GM19099 (cell line): ENCODE results near the gene POLR1E.

Experiments used
- POLR2A ChIP-seq: IDR thresholded peaks from 3 replicates; pipeline ENCODE4 v1.6.1; 2011; ENCODE audit warnings: low read depth; ENCODE audit not compliant: insufficient read length; ENCODE audit errors: extremely low read depth

Gene POLR1E

DNA sequence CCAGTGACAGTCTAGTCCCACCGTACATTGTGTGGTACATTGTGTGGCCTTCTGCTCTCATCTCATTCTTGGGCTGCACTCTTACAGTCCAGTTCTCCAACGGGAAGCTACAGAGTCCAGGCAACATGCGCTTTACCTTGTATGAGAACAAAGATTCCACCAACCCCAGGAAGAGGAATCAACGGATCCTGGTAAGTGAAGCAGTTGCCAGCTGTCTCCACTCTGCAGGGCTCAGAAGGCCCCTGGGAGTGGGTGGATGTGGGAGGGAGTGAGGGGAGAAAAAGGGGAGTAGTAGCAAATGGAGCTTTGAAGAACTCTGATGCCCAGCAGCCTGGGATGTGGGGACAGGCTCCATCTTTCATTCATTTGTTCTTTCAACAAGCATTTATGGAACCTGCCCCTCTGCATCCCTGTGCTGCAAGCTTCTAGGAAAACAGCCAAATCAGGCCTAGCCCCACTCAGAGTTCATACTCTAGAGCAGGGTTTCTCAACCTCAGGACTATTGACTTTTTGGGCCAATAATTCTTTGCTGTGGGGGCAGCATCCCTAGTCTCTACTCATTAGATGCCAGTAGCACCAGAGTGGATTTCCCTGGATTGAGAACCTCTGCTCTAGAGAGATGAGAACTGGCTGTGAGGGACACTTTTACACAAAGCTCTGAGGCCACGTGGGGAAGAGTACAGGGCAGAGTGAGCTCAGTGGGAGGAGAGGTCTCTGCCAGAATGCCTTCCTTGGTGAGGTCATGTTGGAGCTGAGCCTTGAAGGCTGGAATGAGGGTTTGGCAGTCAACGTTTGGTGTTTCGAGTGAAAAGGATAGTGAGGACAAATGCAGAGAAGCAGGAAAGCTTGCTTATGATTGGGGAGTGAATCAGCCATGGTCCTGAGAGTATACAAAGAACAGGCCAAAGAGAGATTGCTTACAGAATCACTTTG lies 1.1 kb downstream of the POLR1E start:
- TF ChIP-seq POLR2A: no peak

DNA sequence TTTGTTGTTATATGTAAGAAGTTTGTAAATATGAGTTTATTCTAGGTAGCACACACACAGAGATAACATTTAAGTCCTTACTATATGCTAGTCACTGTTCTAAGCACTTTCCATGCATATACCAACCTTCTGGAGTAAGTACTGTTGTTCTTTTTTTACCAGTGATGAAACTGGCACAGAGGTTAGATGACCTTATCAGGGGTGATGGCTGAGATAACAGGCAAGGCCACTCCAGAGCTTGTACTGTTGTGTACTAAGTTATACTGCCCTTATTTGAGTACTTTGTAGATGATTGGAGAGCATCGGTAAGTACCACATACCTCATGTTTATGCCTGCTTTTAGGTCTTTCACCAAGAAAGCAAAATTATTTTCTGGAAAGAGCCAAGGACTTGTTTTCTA lies 6.2 kb downstream of the POLR1E start:
- TF ChIP-seq POLR2A: no peak

DNA sequence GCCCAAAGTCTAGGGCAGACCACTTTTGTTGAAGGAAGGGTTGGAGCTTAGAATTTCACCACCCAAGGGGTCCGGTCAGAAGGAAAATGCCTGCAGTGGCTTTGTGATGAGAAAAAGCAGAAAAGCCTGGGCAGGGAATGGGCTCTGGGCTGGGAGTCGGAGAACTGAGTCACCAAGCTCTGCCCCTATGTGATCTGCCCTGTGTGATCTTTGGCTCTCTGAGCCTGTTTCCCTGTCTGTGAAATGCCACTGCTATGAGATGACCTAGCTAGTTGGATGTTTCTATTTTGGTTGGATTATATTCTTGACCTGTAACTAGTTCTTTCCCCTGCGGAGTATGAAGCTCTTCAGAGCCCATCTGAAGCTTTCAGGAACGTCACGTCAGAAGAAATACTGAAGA lies 9.8 kb downstream of the POLR1E start:
- TF ChIP-seq POLR2A: no peak

DNA sequence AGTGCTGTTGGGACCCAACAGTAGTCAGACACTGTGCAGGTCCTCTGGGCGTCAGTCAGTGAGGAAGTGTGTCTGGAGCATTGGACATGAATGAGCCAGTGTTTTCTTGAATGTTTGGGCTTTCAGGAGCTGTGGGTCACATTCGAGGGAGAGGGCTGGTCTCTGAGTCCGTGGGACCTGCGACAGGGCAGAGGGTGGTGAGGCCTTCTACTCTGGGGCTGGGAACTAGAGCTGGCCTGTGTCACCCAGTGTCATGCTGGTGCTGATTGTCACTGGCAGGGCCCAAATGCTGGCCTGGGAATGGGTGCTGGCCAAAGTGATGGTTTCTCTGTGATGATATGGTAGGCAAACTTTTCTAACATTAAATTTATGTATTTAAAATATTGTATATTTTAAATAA lies 10.3 kb downstream of the POLR1E start:
- TF ChIP-seq POLR2A: no peak

DNA sequence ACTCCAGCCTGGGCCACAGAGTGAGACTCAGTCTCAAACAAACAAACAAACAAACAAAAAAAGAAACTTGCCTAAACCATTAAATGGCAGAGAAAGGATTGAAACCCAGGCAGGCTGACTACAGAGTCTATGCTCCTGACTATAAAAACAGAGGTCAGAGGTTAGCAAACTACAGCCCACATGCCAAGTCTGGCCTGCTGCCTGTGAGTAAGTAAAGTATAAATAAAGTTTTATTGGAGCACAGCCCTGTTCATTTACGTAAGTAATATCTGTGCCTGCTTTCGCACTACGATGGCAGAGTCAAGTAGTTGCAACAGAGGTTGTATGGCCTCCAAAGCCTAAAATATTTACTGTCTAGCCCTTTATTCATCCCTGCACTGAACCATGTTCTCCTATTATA lies 11.6 kb downstream of the POLR1E start:
- TF ChIP-seq POLR2A: no peak

DNA sequence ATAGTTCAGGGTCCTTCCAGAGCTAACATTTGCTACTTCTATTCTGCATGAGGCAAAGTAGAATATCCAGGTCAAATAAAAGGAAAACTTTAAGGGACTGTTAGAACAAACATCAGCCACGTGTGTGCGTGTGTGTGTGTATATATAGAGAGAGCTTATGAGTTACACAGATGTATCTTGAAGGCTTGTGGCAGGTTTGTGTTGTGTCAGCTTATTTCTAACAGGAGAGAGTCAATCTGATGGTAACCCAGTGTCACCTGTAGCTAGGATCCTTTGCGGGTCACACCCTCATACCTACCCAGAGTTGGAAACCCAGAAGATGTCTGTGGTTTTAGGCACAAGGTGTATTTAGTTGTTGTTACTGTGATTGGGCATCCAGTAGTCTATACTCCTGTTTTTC lies 12.7 kb downstream of the POLR1E start:
- no peak for TF ChIP-seq POLR2A

DNA sequence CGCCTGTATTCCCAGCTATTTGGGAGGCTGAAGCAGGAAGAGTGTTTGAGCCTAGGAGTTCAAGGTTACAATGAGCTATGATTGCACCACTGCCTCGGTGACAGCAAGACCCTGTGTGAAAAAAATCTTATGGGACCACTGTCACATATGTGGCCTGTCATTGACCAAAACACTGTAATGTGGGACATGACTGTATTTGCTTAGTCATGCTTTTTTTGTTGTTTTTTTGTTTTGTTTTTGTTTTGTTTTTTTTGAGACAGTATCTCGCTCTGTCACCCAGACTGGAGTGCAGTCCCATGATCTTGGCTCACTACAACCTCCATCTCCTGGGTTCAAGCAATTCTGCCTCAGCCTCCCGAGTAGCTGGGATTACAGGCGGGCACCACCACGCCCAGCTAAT lies 13.5 kb downstream of the POLR1E start:
- no peak for TF ChIP-seq POLR2A

DNA sequence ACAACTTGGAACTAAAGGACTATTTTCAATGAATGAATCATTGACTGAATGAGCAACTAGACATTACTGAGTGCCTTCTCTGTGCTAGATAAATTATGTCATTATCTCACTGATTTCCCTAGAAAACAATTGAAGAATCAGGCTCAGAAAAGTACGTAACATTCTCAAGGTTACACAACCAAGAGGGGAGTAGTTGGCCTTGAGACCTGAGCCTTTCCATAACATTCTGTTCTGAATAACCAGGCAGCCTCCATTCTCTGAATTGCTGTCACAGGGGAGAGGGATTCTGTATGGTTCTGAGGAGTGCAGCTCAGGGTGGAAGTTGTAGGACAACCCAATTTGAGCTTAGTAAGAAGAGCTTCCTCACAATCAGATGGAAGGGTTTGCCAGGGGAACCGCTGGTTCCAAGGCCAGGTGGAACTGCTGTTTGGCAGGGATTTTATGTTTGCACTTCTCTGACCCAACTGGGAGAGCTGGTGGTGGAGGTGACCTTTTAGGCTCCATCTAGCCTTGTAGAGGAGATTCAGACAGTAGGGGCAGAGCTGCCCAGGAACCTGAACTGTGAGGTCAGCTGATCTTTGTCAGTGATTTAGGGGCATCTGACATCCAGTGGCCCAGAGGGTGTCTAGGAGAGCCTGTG lies 16.3 kb downstream of the POLR1E start:
- TF ChIP-seq POLR2A: no peak

DNA sequence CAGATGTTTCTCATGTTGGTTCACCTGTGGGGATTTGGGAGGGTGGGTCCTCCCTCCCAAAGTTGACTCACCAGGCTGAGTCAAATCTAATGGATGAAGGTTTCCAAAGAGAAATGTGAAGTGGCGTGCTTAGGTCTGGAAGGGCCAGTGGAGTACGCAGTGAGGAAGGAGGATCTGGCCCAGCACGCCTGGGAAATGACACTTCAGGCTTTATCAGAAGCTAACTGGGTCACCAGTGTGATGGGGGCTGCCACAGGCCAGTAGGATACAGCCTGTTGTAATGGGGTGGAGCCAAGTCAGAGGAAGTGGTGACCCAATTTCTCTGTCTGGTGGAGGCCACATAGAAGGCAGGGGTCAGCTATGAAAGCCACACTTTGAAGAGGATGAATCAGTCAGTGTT lies 18.0 kb downstream of the POLR1E start:
- TF ChIP-seq POLR2A: no peak

DNA sequence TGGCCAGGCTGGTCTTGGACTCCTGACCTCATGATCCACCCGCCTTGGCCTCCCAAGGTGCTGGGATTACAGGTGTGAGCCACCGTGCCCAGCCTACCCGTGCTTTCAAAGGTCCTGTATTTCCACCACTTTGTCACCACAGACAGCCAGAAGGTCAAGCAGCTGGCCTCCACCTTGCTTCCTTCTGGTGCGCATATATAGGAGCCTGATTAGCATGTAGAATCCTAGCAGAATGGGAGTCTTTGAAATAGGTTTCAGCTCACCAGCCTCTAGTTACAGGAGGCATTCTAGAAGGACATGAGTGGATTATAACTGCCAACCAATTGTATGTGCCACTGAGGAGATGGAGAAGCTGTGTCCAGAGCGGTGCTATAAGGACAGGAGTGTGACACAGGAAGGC lies 18.9 kb downstream of the POLR1E start:
- no peak for TF ChIP-seq POLR2A

DNA sequence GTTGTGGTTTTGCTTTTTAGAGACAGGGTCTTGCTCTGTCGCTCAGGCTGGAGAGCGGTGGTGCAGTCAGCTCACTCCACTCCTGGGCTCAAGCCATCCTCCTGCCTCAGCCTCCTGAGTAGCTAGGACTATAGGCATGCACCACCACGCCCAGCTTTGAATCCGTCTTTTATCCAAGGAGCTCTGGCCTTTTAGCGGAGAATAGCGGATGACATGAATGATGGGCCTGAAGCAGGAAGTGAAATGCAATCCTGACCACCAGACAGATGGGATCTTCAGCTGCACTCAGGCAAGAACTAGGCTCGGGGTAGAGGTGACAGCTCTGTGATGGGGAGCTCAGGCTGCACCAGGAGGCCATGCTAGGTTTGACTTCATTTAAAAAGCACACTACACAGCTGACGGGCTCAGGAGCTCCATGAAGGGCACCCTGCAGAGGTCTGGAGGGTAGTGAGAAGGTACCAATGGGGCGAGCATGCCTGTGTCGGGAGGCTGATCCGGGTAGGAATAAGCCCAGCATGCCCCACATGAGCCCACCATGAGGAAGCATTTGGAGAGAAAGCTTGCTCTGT lies 21.9 kb downstream of the POLR1E start:
- TF ChIP-seq POLR2A: no peak

DNA sequence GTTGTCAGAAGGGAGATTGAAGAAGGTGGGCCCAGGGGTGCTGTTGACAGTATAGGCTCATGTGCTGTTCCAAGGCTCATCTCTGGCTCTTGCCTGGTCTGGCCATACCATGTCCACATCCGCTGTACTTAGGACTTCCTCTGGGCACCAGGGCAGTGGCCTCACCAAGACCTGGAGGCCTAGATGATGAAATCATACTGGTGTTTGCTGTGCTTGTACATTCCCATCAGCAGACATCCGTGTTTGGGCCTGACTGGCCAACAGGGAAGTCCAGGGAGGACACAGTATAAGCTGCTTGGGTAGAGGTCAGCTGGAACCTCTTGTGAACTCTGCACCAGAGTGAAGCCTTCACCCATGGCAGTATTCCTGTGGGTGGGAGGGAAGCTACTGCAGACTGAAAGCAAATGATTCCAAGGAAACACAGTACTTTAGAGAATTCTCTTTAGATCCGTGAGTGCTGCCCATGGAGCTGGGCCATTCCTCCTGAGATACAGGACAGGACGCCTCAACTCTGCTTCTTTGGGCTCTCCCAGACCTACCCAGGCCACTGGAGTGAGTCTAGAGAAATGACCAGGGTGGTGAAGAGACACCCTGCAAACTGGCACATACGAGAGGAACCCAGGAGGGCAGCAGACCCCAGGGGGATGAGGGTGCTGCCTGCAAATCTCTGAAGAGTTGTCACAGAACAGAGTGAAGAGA lies 22.5 kb downstream of the POLR1E start:
- TF ChIP-seq POLR2A: no peak

DNA sequence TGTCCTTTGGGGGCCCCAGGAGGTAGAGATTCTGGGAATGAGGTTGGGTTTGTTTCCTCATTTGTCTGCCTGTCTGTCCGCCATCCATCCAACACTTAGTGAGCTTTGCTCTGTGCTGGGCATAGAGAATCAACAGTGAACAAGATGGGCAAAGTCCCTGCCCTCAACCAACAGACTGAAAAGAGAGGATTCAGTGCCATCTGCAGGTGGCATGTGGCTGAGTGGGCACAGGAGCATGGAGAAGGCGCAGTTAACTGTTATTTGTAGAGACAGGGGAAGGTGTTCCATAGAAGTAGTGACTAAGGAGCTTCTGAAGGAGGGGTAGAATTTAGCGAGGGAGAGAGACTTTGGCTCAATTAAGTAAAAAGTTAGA lies 23.1 kb downstream of the POLR1E start:
- TF ChIP-seq POLR2A: no peak

DNA sequence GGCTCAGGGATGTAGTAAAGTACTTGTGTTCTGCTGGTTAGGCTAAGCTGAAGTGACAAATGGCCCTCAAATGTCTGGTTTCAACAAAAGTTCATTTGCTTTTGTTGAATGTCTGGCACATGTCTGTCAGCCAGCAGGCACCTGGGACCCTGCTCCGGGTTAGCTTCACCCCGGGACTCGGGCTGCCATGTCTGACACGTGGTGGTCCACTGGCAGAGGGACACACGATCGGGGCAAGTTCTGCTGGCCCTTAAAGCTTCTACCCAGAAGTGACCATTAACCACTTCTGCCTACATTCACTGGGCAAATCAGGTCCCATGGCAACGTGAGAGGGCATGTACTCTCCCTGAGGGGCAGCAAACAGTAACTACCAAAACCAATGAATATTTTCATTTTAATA lies 23.8 kb downstream of the POLR1E start:
- TF ChIP-seq POLR2A: no peak
